ENCODE data around the gene SPEG.
"Not testable (repeated sequence)": the region's sequence is repeated elsewhere in the genome, so short reads cannot be mapped to it uniquely, and the experiment has no call there.

Gene SPEG
- 0.78 to 7.2 (median 3.8) reads per million in 4 experiments for total RNA-seq

DNA sequence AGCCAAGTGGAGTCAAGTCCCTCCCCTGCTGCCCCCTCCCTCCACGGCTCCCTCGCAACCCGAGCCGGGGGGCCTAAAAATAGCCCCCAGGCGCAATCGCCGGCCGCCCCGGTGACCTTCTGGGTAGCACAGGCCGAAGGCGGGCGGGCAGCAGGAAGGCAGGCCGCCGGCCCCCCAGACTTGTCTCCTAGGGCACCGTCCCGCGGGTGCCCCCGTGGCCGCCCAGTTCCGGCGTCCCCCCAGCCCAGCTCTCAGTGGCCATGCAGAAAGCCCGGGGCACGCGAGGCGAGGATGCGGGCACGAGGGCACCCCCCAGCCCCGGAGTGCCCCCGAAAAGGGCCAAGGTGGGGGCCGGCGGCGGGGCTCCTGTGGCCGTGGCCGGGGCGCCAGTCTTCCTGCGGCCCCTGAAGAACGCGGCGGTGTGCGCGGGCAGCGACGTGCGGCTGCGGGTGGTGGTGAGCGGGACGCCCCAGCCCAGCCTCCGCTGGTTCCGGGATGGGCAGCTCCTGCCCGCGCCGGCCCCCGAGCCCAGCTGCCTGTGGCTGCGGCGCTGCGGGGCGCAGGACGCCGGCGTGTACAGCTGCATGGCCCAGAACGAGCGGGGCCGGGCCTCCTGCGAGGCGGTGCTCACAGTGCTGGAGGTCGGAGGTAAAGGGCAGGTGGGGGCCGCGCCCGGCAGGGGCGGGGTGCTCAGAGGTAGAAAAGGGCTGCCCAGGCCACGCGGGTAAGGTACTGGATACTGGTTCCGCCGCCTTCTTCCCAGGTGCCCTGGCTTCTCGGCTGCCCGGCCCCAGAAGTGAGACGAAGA lies at the start of gene SPEG:
Gene SPEG, plus strand, starts transcription at position 126 of the 808 bp plus-strand sequence. Its CDS starts 135 bp downstream, at position 261.
- DNase-seq: no peak

DNA sequence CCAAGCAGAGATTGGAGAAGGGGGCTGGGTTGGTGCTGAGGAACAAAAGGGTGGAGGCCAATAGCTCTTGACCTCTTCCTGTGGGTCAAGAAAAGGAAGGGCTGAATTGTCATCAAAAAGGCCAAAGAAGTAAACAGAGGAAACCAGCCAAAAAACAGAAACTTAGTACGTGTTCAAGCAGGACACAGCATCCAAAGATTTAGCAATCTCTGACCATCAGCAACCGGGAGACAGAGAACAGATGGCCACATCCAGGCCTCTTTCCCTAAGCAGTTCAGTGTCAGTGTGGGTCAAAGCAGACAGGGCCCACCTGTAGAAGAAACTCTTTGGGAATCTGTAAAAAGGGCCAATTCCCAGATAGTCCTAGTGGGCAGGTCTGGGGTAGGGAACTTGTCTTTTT lies 49.8 kb upstream of the SPEG start:
- DNase-seq: no peak

DNA sequence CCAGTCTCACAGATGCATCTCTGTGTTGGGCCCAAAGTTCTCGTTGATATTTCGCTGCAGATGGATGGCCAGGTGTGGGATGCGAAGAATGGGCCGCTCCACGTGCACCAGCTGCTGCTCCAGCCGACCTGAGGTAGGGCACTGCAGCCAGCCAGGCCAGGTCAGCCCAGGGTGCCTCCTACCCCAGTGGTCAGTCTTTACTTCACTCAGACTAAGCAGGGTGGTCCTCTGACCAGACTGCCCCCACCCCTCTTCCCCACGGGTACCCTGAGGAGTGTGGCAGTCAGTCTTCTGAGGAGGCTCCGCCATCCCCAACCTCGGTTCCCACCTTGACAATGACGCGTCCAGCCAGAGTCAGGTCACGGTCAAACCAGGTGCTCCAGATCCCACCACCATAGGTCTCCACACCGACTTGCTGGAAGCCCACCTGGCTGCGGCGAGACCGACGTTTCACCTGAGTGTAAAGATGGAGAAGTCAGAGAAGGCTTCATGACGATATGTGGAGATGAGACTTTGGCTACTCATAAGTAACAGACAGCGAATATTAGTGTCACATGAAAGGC lies 48.6 kb upstream of the SPEG start:
- no peak for DNase-seq

DNA sequence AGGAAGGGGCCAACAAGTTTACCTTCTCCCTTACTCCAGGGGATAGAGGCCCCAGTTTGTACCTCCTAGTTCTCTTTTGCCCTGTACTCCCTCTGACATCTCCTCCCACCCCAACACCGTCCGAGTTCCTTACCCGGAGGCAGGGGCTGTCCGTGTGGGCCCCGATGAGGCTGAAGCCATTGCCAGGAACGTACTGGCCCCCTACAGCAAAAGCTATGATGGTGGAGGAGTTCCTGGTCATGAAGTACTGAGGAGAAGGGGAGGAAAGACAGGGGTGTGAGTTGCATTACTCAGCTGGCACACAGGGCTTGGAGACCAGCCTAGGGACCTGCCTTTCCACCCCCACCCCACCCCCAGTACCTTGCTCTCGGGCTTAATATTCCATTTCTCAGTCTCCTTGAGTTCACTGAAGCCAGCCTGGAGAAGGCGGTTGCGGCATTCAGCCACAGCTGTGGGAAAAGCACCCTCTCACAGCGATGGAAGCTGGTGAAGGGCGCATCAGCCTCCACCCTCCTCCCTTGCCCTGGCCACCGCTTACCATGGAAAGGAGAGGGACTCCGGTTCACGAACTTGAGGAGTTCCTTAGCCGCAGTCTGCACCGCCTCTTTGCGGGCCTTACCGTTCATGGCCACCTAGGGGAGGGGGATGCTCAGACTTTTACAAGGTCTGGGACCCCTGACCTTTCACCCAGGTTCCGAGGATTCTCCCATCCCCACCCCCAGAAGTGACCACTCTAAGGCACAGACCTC lies 47.9 kb upstream of the SPEG start:
- DNase-seq: no peak

DNA sequence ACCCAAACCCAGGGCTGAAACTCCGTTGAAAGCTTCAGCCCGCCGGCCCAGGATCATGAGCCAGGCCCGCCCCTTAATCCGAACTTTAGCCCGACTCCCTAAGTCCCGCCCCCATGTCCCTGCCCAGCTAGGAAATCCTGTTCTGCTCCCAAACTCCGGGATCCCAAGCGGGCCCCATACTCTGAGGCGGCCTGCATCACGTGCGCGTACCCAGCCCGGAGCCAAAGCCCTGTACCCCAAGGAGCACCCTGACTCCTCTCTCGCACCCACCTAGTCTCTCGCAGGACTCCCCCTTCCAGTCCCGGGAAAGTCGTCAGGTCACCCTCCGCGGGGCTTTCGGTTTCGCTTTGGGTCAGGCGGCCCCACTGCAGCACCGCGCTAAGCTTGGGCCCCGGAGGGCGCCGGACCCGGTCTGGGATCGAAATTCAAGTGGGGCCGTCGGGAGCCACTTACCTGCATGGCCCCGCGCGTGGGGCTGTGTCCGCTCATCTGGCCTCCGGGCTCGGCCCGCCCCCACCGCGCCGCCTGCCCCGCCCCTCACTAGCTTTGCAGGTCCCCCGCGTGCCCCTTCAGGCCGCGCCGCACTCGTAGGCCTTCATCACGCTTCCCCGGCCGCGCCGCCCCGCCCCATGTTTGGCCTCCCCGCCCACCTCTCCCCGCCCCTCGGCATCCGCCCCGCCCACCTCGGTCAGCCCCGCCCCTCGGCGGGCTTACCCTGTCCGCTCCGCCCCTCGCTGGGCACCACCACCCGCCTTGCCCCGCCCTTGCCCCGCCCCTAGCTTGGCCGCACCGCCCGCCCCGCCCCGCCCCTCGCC lies 47.1 kb upstream of the SPEG start, which contains the start of gene DNPEP:
Gene DNPEP, minus strand, starts transcription at position 607 of the 815 bp plus-strand sequence. Its CDS starts 118 bp downstream, at position 489.
- DNase-seq: peak; percentile 99

DNA sequence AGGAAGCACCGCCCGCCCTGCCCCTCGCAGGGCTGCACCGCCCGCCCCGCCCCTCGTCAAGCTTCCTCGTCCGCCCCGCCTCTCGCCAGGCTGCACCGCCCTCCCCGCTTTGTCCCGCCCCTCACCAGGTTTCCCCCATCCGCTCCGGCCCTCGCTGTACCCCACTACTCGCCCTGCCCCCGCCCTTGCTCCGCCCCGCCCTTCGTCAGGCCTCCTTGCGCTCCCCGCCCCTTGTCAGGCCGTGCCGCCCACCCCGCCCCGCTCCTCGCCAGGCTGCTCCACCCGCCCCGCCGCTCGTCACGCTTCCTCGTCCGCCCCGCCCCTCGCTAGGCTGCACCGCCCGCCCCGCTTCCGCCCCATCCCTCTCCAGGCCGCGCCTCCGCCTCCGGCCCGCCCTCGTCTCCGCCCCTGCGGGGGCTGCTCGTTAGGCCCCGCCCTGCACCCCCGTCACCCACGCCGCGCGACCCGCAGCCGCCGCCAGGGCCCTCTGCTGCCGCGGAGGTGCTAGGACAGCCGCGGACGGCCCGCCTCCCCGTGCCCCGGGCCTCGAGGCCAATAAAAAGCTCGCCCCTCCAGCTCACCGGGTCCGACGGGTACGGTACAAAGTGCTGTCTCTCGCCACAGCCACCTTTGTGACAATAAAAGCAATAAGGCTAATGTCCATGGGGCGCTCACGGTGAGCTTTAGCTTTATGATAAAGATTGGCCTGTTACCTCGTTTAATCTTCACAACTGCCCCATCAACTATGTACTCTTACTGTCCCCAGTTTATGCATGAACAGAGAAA lies 46.3 kb upstream of the SPEG start:
- DNase-seq: peak; percentile 99

DNA sequence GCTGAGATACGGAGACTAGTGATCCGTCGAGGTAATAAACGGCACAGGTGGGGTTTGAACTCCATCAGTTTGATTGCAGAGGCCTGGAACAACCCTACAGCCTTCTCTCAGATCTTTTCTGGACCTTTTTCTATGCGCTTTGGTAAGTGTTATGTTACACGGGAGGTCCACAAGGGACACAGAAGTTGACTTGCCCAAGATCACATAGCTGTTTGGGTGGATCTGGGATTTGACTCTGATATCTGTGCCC lies 45.8 kb upstream of the SPEG start:
- no peak for DNase-seq

DNA sequence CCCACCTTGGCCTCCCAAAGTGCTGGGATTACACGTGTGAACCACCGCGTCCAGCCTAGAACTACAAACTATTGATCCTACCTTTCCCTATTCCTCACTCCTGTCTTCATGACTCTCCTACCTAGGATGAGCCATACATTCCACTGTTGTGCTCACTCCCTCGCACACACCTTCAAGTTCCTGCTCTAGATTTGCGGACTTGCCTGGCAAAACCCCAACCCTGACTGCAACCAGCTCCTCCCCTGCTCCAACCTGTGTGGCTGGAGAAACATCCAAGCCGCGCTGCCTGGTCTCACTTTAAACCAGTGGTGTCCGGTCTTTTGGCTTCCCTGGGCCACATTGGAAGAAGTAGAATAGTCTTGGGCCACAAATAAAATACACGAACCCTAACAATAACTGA lies 41.9 kb upstream of the SPEG start:
- DNase-seq: no peak

DNA sequence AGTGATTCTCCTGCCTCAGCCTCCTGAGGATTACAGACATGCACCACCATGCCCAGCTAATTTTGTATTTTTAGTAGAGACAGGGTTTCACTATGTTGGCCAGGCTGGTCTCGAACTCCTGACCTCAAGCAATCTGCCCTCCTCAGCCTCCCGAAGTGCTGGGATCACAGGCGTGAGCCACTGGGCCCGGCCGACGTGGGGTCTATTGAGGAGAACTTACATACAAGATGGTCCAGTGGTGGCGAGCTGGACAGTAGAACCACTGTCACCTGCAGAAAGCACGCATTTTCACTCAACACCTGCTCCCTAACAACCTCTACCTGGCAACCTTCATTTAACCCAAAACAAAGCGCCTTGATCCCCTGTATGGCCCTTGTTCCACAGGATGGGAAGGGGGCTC lies 39.6 kb upstream of the SPEG start:
- DNase-seq: not testable (repeated sequence)

DNA sequence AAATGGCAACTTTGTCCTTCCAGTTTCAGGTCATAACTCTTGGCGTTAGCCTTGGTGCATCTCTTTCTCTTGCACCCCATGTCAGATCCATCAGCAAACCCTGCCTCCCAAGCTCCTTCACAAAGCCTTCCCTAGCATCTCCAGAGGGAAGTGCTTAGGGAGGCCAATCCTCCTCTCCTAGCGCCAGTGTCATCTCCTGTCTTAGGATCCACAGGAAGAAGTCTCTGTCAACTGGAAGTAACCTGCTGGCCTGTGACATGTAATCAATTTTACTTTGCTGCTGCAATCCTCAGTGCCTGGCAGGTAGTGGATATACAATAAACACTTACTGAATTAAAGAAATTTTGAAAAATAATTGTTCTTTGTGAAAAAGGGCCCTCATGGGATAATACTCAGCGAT lies 39.0 kb upstream of the SPEG start:
- DNase-seq: no peak

DNA sequence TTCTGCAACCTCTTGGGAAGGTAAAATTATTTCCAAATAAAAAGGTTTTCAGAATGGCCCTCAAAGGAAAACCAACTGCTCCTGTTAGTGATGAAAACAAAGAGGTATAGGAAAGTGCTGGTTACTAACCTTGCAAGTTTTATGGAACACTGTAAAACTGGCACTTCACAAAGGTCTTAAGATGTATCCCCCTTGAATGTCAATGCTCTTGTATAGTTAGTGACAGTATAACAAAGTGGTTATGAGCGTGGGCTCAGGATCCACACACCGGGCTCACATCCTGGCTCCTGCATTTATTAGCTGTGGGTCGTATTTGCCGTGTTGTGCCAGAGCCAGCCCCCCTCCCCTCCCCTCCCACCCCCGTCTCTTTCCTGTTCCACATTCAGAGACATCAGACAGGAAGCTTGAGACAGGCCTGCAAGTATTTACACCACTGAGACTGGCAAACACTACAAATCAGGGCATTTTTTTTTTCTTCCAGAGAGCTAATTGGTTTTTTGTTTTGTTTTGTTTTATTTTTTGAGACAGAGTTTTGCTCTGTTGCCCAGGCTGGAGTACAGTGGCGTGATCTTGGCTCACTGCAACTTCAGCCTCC lies 37.7 kb upstream of the SPEG start:
- no peak for DNase-seq

DNA sequence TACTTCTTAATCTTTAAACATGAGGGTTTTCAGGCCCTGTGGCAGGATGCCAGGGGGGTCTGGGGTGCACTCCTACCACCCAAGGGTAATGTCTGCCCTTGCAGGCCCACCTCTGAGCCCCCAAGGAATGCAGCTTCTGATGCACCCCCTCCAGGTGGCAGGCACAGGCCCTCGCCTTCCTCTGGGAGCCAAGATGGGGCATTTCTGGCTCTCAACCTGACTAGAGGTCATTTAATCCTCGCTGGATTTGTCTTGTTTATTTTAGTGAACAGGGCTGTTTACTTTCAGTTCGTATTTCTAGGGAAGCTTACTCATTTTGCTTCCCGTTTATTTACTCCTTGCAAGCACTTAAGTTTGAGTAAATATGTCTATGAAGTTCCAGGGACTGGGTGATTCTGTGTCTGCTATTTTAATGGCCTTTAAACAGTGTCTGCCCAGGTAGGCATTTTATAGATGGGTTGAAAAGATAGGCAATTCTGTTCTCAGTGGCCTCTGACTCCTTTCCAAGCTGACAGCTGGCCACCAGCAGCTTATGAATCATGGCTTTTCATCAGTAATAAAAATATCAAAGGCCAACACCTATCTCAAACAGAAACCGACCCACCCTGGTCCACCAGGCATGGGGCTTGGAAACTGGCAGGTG lies 35.8 kb upstream of the SPEG start:
- no peak for DNase-seq

DNA sequence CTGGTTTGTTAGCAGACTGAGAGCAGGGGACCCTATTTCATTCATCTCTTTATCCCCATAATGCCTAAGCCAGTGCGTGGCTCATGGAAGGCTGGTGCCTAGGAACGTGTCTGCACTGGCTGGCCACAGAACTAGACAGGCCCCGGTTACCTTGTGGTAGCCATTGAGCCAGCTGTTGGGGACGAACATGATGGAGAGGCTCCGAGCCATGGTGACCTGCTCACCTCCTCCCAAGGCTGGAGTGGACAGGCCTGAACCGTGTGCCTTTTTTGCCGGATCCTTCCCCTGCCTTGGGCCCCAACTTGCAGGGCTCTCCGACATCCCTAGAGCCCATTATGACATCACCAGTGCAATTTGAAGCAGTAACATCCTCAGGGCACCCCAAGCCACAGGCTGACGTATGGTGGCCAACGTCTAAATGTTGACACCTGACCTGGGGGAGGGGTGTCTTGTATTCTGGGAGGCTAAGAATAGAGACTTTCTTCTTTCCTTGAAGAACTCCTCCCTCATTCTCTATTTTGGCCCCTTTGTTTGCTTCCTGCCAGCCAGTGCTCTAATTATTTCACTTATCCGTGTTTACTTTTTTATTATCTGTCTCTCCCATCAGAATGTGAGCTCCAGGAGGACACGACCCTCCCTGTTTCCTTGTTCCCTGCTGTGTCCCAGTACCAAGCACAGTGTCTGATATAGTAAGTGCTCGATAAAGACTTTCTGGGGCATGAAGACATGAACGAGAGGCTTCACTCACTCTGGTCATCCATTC lies 34.7 kb upstream of the SPEG start:
- no peak for DNase-seq

DNA sequence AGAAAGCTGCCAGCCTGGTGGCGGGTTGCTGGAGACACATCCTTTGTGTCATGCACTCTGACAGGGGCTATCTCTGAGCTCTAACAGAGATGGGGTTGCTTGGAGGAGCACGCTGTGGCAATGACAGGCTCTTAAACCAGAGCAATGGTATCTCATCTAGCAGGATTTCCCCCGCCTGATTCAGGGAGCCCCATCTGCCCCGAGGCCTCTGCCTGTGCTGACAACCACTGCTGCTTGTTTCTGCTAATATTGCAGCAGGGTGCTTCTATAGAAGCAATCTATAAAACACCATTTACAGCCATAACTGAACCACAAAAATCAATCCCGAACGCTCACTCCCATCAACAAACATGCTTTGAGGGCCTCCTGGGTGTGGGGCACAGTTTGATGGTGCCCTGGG lies 34.1 kb upstream of the SPEG start:
- DNase-seq: no peak

DNA sequence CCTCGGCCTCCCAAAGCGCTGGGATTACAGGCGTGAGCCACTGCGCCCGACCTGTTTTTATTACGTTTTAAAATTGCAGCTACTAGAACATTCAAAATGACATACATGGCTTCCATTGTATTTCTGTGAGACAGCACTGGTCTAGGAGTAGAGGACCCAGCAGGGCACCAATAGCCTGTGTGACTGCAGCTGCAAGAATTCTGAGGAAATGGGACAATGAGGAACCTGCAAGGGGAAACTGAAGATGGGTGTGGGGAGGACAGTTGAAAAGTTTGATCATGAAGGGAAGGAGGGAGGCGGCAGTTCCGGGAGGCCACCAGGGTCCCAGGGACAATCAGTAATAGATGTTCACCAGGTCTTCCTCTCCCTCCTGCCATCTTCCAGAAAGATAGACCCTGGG lies 33.0 kb upstream of the SPEG start:
- DNase-seq: no peak

DNA sequence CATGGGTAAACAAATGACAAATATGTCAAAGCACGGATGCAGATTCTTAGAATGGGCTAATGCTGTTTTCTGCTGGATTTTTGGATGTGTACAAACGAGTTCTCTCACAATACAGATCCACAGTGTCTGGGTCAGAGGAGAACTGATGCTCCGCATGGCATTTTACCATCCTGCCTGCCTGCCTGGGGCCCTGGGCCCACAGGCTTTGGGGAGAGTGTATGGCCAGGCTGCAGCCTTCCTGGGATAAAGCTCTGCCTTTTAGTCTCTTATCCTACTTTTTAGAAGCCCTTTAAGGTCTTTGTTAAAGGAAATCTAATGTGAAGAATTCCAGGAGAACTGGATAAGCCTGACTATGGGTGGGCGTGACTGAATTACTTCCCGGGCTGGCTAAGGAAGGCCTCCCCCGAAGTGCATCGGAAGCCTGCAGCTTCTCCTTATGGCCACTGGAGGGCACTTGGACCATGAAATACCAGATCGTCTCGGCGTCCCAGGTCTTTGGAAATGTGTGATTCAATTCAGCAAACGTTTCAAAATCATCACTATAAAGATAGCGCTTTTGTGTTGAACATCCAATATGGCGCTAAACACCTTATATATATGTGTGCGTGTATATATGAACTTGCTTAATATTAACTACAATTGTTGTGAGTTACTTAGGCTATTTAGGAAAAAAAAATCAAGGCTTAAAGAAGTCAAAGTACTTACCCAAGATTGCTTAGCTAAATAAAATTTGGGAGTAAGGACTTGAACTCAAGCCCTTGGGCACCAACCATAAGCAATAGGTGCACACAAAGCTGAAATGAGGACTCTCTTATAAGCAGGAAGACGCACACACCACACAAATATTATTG lies 31.8 kb upstream of the SPEG start:
- peak; percentile 47 for DNase-seq

DNA sequence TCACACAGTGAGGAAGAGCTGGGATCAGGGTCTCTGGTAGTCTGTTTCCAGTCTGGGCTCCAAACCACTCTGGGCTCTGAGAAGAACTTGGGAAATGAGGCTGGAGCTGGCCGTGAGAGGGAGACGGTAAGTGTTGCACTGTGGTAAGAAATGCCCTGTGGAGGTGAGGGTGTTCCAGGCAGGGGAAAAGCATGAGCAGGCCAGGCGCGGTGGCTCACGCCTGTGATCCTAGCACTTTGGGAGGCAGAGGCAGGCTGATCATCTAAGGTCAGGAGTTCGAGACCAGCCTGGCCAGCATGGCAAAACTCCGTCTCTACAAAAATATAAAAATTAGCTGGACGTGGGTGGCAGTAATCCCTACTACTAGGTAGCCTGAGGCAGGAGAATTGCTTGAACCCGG lies 30.8 kb upstream of the SPEG start:
- no peak for DNase-seq

DNA sequence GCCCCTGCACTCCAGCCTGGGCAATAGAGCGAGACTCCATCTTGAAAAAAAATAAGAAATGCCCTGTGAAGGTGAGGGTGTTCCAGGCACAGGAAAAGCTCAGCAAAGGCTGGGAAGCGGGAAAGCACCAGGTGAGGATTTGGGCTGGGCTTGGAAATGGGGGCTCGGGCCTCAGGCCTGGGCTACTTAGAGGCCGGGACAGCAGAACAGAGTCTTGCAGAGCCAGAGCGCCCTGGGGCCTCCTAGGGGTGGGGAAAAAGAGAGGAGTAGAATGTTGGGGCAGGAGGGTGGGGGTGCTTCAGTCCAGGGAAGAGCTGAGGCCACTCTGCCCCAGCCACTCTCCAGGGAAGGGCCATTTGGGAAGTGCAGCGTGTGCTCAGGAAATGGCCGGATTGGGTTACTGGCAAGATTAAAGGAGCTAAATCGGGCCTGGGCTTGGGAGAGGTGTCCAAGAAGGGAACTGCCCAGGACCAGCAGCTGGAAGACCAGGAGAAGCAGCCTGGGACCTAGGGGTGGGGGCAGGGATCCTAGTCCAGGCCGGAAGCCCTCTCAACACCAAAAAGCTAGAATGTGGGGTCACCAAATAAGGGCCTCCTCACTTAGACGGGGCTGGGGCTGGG lies 30.2 kb upstream of the SPEG start:
- DNase-seq: no peak

DNA sequence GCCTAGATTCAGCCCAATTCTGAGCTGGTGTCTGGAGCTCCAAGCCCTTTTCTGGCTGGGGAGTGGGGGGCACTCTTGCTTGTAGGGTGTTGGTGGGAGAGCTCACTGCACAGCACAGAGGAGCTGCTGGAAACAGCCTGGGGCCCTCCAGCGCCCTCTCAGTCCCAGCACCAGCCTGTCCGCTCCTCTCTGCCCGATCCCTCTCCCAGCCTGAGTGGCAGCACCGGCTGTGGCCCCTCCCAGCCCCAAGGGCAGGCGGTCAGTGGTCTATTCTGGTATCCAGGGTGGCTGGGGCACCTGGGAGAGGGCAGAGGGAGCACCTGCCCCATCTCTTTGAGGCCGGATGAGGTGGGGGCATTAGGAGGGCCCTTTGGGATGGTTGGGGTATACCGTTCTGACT lies 29.7 kb upstream of the SPEG start:
- DNase-seq: no peak
